Bronchial epithelial cell (primary cell): ENCODE results near the gene FDPS. TPM values are rescaled to one million over a fixed set of nuclear protein-coding genes. Genes with fewer than 3 reads are reported as not detected.

Source experiments
- DNase-seq: peaks from one replicate; pipeline ENCODE4 v3.0.0-alpha.2; 2010; ENCODE audit warnings: low read depth
- FAIRE-seq: peaks from 2 replicates; lab custom pipeline; 2011; peaks lifted over from hg19 to GRCh38; lab: Jason Lieb, UNC
- H3K27me3 ChIP-seq: 2 replicates; pipeline ENCODE4 v1.5.1; 2011; ENCODE audit warnings: low read length; ENCODE audit not compliant: control insufficient read depth, insufficient read depth
- H3K36me3 ChIP-seq: 2 replicates; pipeline ENCODE4 v1.5.1; 2011; ENCODE audit warnings: low read length; ENCODE audit not compliant: control insufficient read depth, insufficient read depth
- H3K4me3 ChIP-seq: 2 replicates; pipeline ENCODE4 v1.5.1; 2011; ENCODE audit warnings: mild to moderate bottlenecking, low read depth, low read length, control low read depth
- CTCF ChIP-seq: IDR thresholded peaks from 2 replicates; pipeline ENCODE4 v1.5.1; 2011; ENCODE audit warnings: mild to moderate bottlenecking, moderate library complexity, low read length, control low read depth, inconsistent platforms; ENCODE audit not compliant: insufficient read depth, severe bottlenecking
- total RNA-seq: library from RNA; depleted of rRNA; stranded (reverse); fragments of >200 nt; gene quantifications from 2 replicates; pipeline ENCODE4 v1.2.1, GENCODE V29; 2014

The FDPS gene
- total RNA-seq, 1 donor from 2014 or later: 167 TPM

GRCh38 chr1:155293086-155293749, 15.4 kb upstream of the FDPS start:
- FAIRE-seq (peak; percentile 7), DNase-seq (no peak)
- no peak for TF ChIP-seq CTCF
- Histone ChIP-seq H3K36me3 (no peaks in the 10 kb centered on the region), H3K4me3 (no peak overlapping the region), H3K27me3 (peaks cover 6% of the 10 kb centered on the region)

- Histone ChIP-seq H3K36me3 (no peaks in the 10 kb centered on the region), H3K4me3 (peak overlapping the region; percentile 9), H3K27me3 (peaks cover 6% of the 10 kb centered on the region)
- TF ChIP-seq CTCF: no peak
- DNase-seq (no peak), FAIRE-seq (no peak)
Measured at GRCh38 chr1:155294520-155295182, 14.0 kb upstream of the FDPS start.

GRCh38 chr1:155295183-155295941, 13.3 kb upstream of the FDPS start:
- Histone ChIP-seq H3K36me3 (no peaks in the 10 kb centered on the region), H3K27me3 (peaks cover 6% of the 10 kb centered on the region), H3K4me3 (peak overlapping the region; percentile 9)
- no peak for FAIRE-seq
- no peak for DNase-seq
- no peak for TF ChIP-seq CTCF

GRCh38 chr1:155295942-155296267, 12.8 kb upstream of the FDPS start:
- no peak overlapping the region for H3K4me3 ChIP-seq
- peaks cover 6% of the 10 kb centered on the region for H3K27me3 ChIP-seq
- no peak for TF ChIP-seq CTCF
- no peaks in the 10 kb centered on the region for H3K36me3 ChIP-seq
- DNase-seq (no peak), FAIRE-seq (no peak)

GRCh38 chr1:155296661-155297060, 12.0 kb upstream of the FDPS start:
- DNase-seq (no peak), FAIRE-seq (no peak)
- Histone ChIP-seq H3K27me3 (peaks cover 6% of the 10 kb centered on the region), H3K4me3 (no peak overlapping the region), H3K36me3 (no peaks in the 10 kb centered on the region)
- TF ChIP-seq CTCF: no peak
